Ishikawa (cell line): Measurements from ENCODE around the gene SSBP3.

Experiments used
- RAD21 ChIP-seq: IDR thresholded peaks from 2 replicates; pipeline ENCODE4 v1.6.1; 2012; ENCODE audit warnings: low read depth
- TAF1 ChIP-seq: IDR thresholded peaks from 2 replicates; pipeline ENCODE4 v1.6.1; 2012; ENCODE audit warnings: low read depth, mild to moderate bottlenecking
- TCF12 ChIP-seq: IDR thresholded peaks from 2 replicates; pipeline ENCODE4 v1.6.1; 2012; ENCODE audit warnings: low read depth
- TEAD4 ChIP-seq: IDR thresholded peaks from 2 replicates; pipeline ENCODE4 v1.6.1; 2012
- ZBTB7A ChIP-seq: IDR thresholded peaks from 2 replicates; pipeline ENCODE4 v1.6.1; 2012; ENCODE audit warnings: low read depth

DNA sequence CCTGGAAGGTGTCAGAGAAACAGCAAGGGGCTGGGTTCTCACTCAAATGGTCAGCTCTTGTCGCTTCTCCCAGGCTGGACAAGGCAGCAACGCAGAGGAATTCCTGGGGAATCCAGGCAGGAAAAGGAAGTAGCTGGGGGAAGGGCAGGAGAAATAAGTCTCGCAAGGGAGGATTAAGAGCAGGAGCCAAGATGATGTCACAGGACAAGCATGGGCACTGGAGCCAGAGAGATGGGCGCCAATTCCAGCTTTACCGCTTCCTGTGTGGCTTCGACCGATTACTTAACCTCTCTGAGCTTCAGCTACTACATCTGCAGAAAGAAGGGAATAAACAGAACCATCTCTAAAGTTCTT lies 70.5 kb downstream of the SSBP3 start:
- no peak for TF ChIP-seq ZBTB7A
- no peak for TF ChIP-seq RAD21
- TF ChIP-seq TAF1, result no peak
- TF ChIP-seq TCF12, result no peak
- TF ChIP-seq TEAD4, result no peak
